ENCODE results near the gene TTC23.

Gene TTC23

DNA sequence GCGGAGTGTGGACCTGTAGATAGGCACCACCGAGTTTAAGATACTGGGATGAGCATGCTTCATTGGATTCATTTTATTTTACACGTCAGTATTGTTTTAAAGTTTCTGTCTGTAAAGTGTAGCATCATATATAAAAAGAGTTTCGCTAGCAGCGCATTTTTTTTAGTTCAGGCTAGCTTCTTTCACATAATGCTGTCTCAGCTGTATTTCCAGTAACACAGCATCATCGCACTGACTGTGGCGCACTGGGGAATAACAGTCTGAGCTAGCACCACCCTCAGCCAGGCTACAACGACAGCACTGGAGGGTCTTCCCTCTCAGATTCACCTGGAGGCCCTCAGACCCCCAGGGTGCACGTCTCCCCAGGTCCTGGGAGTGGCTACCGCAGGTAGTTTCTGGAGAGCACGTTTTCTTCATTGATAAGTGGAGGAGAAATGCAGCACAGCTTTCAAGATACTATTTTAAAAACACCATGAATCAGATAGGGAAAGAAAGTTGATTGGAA is 115.0 kb downstream of the TTC23 start:
- DNase-seq, result no peak

DNA sequence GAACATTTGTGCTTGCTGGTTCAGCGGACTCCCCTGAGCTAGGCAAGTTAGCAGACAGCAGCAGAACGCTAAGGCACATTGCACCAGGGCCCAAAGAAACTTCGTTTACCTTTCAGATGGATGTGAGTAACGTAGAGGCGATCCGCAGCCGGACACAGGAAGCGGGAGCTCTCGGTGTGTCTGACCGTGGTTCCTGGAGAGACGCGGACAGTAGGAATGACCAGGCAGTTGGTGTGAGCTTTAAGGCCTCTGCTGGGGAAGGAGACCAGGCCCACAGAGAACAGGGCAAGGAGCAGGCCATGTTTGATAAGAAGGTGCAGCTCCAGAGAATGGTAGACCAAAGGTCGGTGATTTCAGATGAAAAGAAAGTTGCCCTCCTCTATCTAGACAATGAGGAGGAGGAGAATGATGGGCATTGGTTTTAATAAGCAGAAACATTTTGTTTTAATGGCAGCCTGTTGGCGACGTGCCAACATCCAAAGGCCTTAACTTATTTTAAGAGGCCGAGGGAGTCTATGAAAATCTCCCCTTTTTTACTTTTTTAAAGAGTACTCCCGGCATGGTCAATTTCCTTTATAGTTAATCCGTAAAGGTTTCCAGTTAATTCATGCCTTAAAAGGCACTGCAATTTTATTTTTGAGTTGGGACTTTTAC is 116.6 kb downstream of the TTC23 start:
- no peak for DNase-seq

DNA sequence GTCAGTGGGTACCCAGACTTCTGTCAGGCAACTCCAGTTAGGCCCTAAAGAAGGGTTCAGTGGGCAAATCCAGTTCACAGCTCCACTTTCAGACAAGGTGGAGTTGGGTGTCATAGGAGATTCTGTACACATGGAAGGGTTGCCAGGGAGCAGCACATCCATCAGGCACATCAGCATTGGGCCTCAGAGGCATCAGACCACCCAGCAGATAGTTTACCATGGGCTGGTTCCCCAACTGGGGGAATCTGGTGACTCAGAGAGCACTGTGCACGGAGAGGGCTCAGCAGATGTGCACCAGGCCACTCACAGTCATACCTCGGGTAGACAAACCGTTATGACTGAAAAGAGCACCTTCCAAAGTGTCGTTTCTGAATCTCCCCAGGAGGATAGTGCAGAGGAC is 117.3 kb downstream of the TTC23 start:
- DNase-seq, result no peak

DNA sequence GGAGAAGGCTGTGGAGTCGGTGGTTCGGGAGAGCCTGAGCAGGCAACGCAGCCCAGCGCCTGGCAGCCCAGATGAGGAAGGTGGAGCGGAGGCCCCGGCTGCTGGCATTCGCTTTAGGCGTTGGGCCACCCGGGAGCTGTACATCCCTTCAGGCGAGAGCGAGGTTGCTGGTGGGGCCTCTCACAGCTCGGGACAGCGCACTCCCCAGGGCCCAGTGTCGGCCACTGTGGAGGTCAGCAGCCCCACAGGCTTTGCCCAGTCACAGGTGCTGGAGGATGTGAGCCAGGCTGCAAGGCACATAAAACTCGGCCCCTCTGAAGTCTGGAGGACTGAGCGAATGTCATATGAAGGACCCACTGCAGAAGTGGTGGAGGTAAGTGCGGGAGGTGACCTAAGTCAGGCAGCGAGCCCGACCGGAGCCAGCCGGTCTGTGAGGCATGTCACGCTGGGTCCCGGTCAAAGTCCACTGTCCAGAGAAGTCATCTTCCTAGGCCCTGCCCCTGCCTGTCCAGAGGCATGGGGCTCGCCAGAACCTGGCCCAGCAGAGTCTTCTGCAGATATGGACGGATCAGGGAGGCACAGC is 117.8 kb downstream of the TTC23 start:
- DNase-seq, result no peak

DNA sequence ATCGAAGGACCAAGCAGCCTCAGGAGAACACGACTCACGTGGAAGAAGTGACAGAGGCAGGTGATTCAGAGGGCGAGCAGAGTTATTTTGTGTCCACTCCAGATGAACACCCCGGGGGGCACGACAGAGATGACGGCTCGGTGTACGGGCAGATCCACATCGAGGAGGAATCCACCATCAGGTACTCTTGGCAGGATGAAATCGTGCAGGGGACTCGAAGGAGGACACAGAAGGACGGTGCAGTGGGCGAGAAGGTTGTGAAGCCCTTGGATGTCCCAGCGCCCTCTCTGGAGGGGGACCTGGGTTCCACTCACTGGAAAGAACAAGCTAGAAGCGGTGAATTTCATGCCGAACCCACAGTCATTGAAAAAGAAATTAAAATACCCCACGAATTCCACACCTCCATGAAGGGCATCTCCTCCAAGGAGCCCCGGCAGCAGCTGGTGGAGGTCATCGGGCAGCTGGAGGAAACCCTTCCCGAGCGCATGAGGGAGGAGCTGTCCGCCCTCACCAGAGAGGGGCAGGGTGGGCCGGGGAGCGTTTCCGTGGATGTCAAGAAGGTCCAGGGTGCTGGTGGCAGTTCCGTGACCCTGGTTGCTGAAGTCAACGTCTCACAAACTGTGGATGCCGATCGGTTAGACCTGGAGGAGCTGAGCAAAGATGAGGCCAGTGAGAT is 118.5 kb downstream of the TTC23 start:
- DNase-seq, result no peak

DNA sequence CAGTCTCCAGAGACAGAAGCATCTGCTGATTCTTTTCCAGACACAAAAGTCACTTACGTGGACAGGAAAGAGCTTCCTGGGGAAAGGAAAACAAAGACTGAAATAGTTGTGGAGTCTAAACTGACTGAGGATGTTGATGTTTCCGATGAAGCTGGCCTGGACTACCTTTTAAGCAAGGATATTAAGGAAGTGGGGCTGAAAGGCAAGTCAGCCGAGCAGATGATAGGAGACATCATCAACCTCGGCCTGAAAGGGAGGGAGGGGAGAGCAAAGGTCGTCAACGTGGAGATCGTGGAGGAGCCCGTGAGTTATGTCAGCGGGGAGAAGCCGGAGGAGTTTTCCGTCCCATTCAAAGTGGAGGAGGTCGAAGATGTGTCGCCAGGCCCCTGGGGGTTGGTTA is 119.1 kb downstream of the TTC23 start:
- no peak for DNase-seq

DNA sequence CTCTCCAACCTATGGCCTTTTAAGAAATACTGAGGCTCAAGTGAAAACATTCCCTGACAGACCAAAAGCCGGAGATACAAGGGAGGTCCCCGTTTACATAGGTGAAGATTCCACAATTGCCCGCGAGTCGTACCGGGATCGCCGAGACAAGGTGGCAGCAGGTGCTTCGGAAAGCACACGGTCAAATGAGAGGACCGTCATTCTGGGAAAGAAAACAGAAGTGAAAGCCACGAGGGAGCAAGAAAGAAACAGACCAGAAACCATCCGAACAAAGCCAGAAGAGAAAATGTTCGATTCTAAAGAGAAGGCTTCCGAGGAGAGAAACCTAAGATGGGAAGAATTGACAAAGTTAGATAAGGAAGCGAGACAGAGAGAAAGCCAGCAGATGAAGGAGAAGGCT is 119.7 kb downstream of the TTC23 start:
- DNase-seq, result no peak

DNA sequence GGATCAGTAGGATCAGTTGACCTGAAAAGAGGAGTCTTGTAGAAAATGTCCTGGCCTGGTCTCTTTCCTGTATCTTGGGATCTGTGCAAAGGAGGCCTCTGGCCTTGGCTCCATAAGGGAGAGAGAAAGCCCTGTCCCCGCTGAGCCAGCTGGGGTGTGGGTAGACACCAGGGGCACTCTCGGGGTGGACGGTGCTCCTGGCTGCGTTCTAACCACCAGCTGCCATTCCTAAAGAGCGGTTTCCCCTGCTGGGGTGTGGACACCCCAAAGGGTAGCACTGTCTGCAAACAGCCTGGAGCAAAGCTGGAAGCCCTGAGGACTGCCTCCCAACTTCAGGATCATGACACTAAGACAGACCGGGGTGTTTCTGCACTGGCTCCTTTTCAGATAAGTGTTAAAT is 121.0 kb downstream of the TTC23 start:
- no peak for DNase-seq

DNA sequence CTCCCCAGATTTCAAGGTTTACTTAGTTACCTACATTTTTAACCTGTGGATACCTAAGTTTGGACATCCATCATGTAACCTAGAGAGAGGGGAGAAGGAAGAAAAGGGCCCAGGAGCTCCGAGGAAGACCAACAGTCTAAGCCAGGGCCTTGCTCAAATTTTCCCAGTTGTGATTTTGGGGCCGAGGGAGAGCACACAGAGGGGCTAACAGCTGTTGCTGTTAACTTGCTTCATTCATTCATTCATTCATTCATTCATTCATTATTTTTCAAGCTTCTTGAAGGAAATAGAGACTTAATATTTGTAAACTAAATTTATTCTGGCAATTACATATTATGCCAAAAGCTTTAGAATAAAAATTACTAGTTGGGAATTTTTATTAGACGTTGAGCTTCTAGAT is 121.6 kb downstream of the TTC23 start:
- no peak for DNase-seq

DNA sequence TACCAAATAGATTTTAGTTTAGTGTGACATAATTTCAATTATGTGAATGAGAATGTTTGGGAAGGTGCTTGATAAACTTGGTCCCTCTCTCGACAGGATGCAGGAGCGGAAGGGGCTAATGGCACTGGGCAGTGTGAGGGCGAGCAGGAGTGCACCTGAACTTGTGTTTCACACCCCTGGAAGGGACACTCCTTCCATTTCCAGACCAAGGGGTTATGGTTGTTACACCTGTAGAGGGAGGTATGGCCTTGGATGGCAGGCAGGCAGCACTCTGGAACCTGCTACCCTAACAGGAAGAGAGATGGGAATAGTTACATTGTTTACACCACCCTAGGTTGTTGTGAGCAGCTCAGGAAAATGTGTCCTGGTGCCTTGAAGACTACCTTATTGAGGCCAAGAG is 122.5 kb downstream of the TTC23 start:
- DNase-seq, result no peak

DNA sequence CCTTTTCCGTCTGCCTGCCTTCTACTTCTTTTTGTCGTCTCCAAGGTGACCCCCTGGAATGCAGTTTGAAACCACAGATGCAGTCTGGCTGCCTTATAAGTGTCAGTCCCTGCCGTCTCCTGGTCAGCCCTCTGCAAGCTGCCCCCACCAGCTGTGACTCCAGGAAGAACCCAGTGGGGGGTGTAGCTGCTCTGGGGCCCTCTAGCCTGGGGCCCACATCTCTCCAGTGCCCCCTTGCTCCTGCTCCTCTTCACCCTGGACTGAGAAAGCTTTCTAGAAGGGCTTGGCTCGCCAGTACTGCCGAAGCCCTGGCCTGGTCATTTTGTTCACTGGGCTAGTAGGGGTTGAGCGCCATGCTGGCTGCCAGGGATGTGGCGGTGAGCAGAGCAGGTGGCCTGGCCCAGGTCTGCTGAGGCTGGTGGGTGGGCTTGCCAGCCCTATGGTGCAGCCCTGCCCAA is 123.2 kb downstream of the TTC23 start:
- no peak for DNase-seq

DNA sequence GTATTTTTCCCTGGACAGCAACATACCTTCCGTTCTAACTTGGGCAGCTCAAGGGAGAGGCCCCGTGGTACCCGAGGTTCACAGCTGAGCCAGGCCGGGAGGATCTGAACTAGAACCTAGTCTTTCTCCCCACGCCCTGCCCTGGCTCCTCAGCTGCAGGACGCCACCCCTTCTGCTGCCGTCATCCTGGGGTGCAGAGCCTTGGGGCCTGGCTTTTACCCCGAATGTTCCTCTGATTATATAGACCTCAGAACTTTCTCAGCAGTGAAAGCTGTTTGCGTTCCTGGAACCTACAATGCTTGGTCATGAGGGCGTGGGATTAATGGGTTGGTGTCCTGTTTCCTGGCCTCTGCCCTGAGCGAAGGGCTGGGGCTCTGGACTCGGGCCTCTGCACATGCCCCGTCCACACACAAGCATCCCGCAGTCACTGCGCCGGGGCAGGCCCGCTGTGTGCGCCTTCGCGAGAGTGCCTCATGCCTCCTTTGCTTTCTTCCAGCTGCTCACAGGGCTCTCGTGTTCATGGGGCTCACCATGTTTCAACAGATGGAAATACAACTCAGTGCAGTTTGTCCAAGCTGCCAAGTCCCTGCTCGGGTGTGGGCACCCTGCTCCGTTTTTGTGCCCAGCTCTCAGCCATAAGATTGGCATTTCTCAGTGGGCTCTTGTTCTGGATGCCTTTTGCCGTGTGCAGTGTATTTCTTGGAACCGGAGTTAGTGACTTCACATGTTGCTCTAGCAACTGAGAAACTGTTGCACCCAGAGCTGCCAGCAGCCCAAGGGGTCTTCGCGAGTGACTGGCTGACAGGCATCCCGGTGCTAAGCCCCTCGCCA is 124.1 kb downstream of the TTC23 start:
- no peak for DNase-seq

DNA sequence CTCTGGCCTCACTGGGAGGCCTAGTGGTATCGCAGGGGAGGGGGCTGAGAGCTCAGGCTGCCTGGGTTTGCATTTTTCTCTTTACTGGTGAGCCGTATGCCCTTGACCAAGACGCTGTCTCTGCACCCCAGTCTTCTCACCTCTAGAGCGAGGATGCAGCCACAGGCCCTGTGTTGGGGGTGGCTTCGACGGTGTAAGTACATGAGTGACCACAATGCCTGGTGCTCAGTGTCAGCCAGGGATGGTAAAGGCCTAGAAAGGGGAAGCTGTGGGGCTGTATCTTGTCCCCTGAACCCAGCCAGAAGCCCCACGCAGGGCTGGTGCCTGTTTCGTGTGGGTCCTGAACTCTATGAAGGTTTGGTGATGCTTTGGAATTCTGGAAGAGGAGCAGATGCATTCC is 124.7 kb downstream of the TTC23 start:
- no peak for DNase-seq

DNA sequence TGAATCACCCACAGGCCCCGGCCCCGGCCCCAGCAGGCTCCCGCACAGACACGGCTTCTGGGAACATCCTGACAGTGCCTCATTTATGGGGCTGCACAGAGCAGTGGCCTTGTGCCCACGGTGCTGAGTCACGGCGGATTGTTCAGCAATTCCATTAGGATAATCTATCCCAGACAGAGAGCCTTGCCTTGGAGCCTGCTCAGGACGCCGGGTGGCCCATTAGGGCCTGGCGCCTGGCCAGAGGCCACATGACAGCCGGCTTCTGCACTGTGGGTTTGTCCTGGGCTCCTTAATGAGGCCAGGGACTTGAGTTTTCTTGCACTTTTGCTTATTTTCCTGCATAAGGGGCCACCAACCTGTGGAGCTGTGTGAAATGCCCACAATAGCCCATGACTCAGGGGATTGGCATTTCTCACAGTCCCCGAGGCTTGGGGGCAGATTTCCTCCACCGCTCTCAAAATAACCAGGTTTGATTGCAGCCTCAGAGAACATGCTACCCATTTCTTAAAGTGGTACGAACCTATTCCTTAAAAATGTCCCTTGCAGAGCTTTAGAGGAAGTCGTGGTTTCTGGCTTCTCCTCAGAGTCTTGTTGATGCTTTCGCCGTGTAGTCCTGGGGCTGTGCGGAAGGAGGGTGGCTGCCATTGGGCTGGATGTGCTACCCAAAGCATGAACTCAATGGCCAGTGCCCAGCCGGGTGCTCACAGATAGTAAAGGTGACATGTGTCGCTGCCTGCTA is 125.5 kb downstream of the TTC23 start:
- DNase-seq, result no peak

DNA sequence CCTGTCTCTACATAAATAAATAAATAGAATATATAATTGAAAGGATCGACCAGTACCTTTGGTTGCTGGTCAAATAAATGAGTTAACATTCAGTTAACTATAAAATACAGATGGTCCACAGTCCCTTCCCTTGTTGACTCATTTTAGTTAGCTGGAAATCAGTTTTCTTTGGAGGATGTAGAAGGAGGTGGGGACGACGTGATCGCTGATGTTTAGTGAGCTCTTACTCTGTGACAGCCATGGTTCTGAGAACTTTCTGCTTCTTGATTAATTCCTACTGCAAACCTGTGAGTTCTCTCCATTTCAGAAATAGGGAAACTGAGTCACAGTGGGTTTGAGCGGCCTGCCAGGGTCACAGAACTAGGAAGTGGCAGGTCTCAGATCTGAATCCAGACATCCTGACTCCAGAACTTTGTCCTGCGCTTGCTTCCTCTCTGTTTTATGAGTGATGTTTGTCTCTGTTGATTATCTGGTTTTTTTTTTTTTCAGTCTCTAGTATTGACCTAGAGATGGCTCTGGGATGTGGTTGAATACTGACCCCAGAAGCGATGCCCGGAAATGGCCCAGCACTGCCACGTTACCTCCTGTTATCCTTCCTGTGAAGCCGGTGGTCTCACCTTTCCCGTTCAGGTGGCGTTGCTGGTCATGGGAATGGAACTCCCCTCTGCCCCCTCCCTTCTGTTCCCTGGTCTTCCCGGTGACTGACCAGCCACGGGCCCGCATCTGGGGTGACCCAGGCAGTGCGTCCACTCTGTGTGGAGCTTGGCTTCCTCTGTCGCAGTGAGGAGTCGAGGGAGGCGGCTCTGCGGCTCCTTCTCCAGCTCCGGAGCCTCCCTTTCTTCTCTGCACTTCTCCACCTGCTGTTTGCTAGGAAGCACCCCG is 126.3 kb downstream of the TTC23 start:
- DNase-seq, result no peak

DNA sequence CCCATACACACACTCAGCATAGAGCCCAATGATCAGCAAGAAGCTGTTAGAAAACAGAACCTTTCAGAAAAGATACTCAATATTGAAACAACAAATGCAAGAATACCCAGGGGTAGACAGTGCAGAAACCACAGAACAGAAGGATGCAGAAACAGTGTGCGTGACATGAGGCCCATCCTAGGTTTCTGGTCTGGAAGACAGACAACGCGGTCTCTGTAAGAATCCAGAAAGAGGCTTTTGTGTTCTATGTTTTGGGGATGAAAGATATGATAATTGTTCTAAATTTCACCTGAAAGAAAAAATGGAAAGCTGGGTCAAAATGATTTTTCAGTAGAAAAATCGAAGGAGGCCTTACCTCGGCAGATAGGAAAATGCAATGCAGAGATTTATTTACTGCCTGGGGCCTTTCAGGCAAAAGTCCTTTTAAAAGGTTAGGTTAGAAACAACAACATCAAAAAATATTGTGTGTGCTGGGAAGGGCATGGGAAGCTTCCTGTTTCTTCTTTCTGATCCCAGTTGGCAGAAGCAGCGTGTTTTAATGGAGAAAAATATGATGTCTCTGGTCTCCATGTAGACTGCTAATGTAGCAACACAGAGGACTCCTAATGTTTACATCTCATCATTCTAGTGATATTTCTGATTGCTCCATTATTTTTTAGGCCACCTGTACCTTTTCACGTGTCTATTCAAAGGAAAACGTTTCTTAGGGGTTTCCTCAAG is 127.5 kb downstream of the TTC23 start:
- DNase-seq, result no peak

DNA sequence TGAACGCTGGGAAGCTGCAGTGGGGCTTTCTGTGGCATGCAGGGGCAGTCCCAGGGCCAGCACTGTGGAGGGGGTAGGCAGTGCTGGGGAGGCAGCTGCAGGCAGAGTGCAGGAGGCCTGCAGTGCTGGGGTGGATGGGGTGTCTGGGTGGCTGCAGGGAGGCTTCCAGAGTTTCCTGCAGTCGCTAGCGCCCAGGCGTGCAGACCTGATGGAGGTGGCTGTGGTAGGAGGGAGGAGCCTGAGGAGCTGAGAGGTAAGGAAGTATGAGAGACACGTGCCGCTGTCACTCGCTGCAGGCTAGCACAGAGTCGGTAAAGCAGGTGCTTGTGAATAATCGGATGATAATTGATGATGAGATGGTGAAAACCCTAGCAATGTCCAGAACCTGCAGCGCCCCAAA is 128.2 kb downstream of the TTC23 start:
- DNase-seq, result no peak

DNA sequence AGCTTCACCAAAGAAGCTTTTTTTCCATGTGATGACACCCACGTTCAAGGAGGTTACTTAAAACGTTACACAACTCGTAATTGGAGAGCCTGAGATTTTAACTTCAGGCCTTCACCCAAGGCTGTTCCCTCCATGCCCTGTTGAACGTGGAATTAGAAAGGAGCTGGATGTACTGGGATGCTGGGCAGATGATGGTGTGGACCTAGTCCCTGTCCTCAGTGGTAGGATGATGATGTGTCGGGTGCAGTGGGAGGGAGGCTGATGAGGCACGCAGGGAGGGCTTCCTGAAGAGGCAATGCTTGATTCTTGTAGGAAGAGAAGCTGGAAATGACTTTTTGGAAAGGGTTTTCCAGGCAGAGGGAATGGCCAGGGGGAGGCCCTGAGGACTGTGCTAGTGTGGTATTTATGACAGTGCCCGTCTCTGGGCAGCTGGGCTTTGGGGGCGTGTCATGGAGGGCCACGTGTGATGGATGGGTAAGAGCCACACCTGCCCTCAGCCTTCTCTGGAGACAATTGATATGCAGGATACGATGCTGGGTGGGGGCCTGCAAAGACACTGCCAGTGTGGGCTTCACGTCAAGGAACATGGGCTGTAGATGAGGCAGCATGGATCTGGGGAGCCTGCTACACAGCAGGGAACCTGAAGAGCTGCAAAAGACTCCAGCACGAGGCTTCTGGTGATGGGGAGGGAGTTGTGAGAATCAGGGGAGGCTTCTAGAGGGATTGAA is 129.2 kb downstream of the TTC23 start:
- no peak for DNase-seq

DNA sequence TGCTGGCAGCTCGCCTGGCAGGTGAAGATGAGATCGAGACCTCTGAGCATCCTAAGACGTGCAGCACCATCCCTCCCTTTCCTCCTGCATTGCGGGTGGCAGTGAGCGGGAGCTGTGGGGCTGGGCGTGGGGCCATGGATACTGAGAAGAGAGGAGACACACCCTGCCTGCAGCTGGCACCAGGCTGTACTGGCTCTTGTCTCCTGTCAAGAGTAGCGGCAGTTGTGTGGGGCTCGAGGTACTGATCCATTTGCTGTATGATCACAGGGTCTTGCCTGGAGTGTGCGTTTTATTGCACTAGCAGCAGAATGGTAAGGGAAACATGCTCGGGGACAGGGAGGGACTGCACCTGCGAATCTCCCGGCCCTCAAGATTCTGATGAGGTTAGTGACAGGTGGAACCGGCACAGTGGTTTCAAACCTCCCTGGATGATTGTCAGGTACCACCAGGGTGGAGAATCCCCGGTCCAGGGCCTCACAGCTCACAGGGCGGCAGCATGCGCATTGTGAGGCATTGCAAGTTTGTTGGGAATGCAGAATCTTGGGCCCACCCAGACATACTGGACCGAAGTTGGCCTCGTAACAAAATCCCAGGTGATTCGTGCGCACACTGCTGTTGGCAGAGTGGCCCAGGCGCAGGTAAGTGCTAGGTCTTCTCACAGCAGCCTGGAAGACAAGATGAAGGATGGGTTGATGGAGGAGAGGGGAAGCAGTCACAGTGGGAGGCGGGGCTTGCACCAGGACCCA is 130.4 kb downstream of the TTC23 start:
- no peak for DNase-seq

DNA sequence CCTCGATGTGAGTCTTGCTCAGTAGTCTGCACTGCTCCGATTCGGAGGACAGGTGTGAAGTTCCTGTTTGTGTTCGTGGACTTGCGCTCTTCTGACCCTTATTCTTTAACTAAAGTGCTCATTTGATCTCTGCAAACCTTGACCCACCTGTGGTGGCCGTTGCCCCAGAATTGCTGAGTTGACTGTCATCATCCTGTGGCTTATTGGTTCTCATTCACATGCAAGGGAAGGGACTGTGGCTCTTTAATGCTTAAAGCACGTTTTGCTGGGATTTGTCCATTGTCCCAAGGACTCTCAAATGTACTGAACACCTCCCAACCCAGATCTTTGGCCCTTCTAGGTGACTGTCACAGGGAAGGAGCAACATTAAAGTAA is 131.1 kb downstream of the TTC23 start:
- no peak for DNase-seq
